Activated naive CD8-positive, alpha-beta T cell treated with anti-CD3 and anti-CD28 coated beads, Interleukin-2, amount 50 U/mL, for 16 hours (primary cell): ENCODE measurements around the gene NOS1AP.

Experiments used
- DNase-seq: peaks from one replicate; pipeline ENCODE4 v3.0.0-alpha.2; 2020; ENCODE audit warnings: low read depth, low spot score

Gene NOS1AP

GRCh38 chr1:162383516-162383915 is 314.0 kb downstream of the NOS1AP start:
- no peak for DNase-seq

DNA sequence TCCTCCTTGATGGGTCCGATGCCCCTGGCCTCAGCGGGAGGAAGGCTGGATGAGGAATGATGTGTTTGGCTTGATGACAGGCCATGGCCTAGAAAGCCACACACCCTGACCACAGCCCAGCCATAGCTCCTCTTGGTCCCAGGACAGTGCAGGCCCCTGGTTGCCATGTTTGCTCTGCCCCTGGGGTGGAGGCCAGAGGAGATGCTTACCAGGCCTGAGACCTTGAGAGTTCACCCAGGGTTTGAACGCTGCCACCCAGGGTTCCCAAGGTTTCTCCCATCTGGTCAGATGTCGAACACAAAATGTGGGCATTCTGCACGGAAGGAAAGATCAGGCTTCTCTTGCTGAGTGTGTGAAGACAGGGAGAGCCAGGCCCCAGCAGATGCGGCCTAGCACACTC is 314.6 kb downstream of the NOS1AP start:
- DNase-seq: no peak

- no peak for DNase-seq
These were observed 315.2 kb downstream of the NOS1AP start for GRCh38 chr1:162384601-162385279.

DNA sequence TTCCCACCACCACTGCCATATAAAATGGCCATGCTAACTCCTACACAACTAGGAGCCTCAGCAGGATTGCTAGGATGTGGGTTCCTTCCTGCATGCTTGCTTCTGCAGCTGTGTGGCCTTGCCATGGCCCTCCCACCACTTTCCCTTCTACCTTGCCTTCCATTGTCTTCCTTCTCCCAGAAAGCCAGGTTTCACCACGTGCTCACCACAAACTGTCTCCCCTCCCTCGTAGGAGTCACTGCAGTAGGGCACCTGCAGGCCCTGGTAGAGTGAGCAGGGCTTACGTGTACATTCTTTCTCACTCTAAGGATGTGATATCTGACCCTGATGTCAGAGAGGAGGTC is 315.8 kb downstream of the NOS1AP start:
- DNase-seq: no peak

GRCh38 chr1:162385702-162386101 is 316.2 kb downstream of the NOS1AP start:
- DNase-seq: no peak

- no peak for DNase-seq
These were observed 317.1 kb downstream of the NOS1AP start for GRCh38 chr1:162386292-162387225.

DNA sequence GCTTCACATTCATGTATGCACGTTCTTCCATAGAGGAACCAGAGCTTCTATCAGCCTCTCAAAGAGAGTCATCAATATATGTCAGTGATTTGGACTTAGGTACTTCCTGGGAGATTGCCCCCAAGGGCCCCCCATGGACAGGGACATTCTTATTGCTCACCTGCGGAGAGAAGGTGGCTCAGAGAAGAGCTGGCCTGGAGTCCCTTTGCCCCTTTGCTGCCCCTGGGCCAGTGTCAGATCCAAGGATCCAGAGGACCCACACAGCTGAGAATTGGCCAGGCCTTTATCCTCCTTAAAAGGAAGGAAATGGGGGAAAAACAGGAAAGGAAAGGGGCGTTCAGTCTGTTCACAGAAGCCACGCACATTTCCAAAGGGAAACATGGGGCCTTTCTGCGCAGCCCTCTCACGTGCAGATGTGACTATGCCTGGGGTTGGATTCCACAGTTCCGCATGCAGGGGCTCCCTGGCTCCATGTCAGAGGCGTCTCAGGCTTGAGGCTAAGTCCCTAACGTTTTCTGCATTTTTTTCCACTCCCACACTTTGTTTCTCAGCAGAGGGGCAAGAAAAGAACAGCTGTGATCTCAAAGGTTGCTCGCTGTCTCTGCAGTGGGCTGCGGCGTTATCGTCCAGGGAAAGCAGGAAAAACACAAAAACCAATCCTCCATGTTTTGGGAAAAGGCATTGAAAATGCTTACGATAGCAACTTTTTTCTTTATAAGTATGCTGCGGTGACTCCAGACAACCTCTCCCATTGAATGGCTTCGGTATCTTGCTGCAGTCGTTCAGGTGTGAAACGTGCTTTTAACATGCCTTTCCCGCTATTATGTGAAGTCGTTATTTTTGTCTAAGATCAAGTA is 318.0 kb downstream of the NOS1AP start:
- DNase-seq: no peak

GRCh38 chr1:162388083-162388594 is 318.6 kb downstream of the NOS1AP start:
- no peak for DNase-seq

- no peak for DNase-seq
These were observed 319.1 kb downstream of the NOS1AP start for GRCh38 chr1:162388615-162389014.

GRCh38 chr1:162389021-162389818 is 319.7 kb downstream of the NOS1AP start:
- no peak for DNase-seq

DNA sequence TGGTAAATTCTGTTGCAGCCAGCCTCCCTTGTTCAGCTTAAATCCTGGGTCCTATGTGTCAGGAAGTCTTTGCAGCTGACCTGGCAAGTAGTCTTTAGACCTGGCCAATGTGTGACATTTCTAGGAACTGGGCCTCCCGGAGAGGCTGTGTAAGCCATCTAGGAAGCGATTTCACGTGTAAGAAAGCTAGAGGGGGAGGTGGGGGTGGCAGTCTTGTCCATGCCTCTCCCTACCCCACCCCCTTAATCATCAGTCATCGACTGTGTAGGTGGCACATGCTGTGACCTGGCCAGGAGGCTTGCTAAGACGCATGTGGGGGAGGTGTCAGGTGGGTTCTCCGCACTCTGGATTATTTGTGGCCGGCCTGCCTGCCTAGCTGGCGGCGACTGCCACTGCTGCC is 320.5 kb downstream of the NOS1AP start:
- DNase-seq: no peak

DNA sequence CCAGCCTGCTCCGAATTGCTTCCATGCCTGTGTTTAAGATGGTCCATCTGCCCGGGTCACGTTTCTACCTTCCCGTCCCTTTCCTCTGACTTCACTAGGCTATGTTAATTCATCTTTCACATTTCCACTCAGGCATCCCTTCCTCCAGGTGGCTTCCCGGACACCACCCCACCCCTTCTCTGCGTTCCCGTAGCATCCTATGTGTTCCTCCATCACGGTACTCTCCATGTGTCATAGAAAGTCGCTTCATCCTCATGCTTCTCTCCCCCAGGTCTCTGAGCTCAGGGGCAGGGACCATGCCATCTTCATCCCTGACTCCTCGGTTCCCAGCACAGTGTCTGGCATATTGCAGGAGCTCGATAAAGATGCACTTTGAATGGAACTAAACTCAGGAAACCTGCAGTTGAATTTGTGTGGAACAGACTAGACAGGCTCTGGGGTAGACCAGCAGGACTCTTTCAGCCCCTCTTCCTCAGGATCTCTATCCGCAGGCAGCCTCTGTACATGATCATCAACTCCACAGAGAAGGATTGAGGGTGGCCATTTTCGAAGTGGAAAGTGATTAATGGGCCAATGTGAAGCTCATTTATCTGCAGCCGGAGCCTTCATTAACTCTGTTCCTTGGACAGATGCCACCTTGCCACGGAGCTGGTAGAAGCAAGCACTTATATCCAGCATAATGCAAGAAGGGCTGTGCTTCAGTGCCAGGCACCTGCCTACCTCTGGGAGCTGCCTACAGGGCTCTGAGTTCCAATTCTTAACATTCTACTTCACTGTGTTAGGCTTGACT is 321.1 kb downstream of the NOS1AP start:
- DNase-seq: no peak

DNA sequence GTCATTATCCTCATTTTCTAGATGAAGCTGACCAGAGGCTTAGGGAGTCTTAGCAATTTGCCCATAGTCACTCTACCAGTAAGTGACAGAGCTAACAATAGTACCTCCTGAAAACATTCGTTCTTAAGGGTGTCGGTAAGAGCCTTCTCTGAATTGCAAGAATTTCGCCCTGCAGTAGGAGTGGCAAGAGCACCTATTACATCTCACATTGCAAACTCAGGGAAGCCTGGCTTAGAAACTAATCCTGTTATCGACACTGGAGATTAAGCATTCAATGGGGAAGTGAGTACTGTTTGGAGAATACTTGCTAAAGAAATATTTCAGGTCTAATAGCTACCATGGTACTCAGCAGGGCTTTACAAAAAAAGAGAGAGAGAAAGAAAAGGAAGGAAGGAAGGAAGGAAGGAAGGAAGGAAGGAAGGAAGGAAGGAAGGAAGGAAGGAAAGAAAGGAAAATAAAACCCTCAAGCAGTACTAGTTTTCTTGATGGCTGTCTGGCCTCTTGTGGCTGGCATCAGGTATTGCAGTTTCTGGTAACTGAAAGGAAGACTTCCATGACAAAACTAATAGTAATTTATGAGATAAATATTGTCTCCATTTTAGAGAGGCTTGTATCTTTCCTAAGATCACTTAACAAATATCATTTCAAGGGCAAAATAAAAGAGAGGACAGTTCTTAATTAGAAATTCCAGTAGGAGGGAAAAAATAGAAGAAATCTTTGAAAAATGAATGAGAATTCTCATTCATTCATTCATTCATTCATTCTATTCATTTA is 322.5 kb downstream of the NOS1AP start:
- DNase-seq: no peak

DNA sequence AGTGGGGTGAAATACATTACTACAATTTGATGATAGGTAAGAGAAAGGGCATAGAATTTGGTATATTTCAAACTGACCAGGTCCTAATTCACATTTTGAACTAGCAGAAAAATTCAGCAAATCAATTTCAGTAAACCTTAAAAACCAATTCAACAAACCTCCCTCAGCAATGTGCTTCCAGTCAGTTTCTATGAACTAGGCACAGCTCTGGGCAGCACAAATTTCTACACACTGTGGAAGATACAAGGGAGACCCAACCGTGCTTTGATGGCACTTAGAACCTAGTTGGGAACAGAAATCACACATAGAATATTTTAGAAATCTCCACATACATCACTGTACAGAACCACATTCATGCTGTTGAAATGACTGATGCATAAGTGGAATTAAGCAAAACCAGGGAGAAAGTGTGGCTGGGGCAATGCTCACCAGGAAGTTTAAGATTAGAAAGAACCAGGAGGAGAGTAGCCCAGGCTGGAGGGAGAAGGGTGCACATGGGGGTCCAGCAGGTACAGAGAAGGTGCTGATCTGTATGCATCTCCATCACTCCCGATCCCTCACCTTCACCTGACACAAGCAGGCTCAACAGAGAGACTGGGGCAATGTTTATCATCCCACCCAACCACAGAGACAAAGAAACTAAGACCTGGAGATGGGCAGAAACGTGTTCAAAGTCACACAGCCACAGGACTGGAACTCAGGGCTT is 326.9 kb downstream of the NOS1AP start:
- DNase-seq: no peak

DNA sequence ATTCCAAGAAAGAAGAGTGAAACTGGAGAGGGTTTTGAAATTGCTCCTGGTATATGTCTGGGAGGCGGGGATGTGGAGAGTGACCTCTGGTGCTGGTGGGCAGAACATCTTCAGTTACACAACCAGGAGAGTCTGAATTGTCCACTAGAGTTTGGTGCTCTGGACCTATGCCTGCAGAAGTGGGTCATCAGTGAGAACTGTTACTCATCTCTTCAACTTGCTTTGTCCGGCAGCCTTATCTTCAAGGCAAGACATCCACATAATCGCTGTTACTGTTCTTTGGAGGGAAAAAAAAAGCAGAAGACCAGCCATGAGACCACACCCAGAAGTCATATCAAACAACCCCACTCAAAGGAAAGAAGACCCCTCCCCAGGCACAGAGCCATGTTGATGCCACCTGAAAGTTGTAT is 327.6 kb downstream of the NOS1AP start:
- DNase-seq: no peak

GRCh38 chr1:162397943-162398560 is 328.6 kb downstream of the NOS1AP start:
- no peak for DNase-seq

GRCh38 chr1:162398999-162399580 is 329.6 kb downstream of the NOS1AP start:
- no peak for DNase-seq

DNA sequence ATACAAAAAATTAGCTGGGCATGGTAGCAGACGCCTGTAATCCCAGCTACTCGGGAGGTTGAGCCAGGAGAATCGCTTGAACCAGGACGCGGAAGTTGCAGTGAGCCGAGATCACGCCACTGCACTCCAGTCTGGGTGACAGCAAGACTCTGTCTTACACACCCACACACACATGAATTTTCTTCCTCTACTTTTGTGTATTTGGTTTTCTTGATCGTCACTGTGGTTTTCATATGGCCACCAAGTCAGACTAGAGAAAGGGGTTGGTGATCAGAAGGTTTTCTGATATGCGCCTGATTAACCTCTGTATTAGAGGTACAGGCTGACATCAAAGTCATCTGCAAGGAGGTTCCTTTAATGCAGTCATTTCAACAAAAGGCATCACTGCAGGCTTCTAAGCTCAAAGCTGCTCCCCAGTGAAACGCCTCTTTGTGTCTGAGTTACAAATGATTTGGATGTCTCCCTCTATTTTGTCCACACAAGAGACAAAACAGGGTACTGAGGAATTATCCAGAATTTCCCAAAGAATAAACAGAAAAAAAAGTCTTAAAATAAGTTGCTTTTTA is 331.4 kb downstream of the NOS1AP start:
- DNase-seq: no peak
